Esophagus muscularis mucosa (tissue), 4 donors: Measurements from ENCODE around the gene RARRES1. TPM values are rescaled to one million over a fixed set of nuclear protein-coding genes. Genes with fewer than 3 reads are reported as not detected.

Experiments used
- DNase-seq: peaks from one replicate; pipeline ENCODE4 v3.0.0-alpha.2; 2017; ENCODE audit errors: extremely low spot score
- H3K27ac ChIP-seq, 4 donors: fragments of 200-600 bp; sonication (generic); replicated peaks in 1 of 4; 1 replicate in 3 of 4; 2 replicates in 1 of 4; pipeline ENCODE4 v1.5.1; 2016 to 2019; ENCODE audit warnings: mild to moderate bottlenecking in 1 of 4
- H3K27me3 ChIP-seq, 4 donors: fragments of 200-600 bp; sonication (generic); one replicate each; pipeline versions ENCODE4 v1.5.1 to v1.6.0; 2016 to 2019
- H3K36me3 ChIP-seq, 4 donors: fragments of 200-600 bp; sonication (generic); one replicate each; pipeline ENCODE4 v1.5.1; 2016 to 2019
- H3K4me1 ChIP-seq, 4 donors: fragments of 200-600 bp; sonication (generic); one replicate each; pipeline ENCODE4 v1.5.1; 2016 to 2019
- H3K4me3 ChIP-seq, 4 donors: fragments of 200-600 bp; sonication (generic); 1 replicate in 2 of 4; 2 replicates in 2 of 4; pipeline ENCODE4 v1.5.1; 2016 to 2019; ENCODE audit warnings: mild to moderate bottlenecking in 4 of 4, moderate library complexity in 1 of 4
- H3K9me3 ChIP-seq, 4 donors: fragments of 200-600 bp; sonication (generic); 1 replicate in 3 of 4; 2 replicates in 1 of 4; pipeline ENCODE4 v1.5.1; 2016 to 2019
- EP300 ChIP-seq: sonication (generic); formaldehyde crosslinking; IDR thresholded peaks from one replicate; pipeline ENCODE4 v1.6.1; 2017; ENCODE audit warnings: antibody characterized with exemption
- POLR2A ChIP-seq: fragments of 450-650 bp; IDR thresholded peaks from one replicate; pipeline ENCODE4 v1.6.1; 2017; ENCODE audit warnings: antibody characterized with exemption, moderate library complexity, mild to moderate bottlenecking, low read depth
- POLR2AphosphoS5 ChIP-seq, 2 donors: sonication (generic); formaldehyde crosslinking; IDR thresholded peaks; one replicate each; pipeline ENCODE4 v1.6.1; 2017; ENCODE audit warnings: antibody characterized with exemption in 2 of 2
- WGBS: methylation state at CpG from one replicate; pipeline ENCODE4 v1.1.5; 2018; 5-methylcytosine and 5-hydroxymethylcytosine counted together
- intact Hi-C: fragments of 100-400 bp; cut with DNase I; formaldehyde crosslinking; loops from one replicate; pipeline ENCODE4 v1.15.1; 2023
- total RNA-seq, 4 donors: library from RNA; depleted of rRNA; stranded (reverse); fragments of >200 nt; gene quantifications; one replicate each; pipeline versions ENCODE4 v1.1.0 to v1.2.1, GENCODE V29; 2016
- TF ChIP-seq, protein P1 (sequence below), 3 experiments: fragments of 200-600 bp in 2 of 3; fragments of 450-650 bp in 1 of 3; sonication (generic) in 2 of 3; IDR thresholded peaks; one replicate each; pipeline ENCODE4 v1.5.1; 2017 to 2019; ENCODE audit warnings: antibody characterized with exemption in 3 of 3, mild to moderate bottlenecking in 2 of 3, moderate library complexity in 1 of 3

Gene RARRES1
- total RNA-seq, 4 donors from 2014 or later, result 6.6 to 93.0 (median 29.8) TPM

GRCh38 chr3:158763421-158763820, 31.2 kb upstream of the RARRES1 start:
- 78% methylated on average over 2 of the region's 2 CpGs for WGBS
- Histone ChIP-seq H3K36me3 (peaks cover 0 to 4% (median 0%) of the 10 kb centered on the region in 4 donors), H3K4me1 (peaks cover 22 to 66% (median 52%) of the 10 kb centered on the region in 4 donors), H3K4me3 (no peak overlapping the region), H3K27me3 (no peaks in the 10 kb centered on the region), H3K9me3 (no peaks in the 10 kb centered on the region), H3K27ac (peak overlapping the region in 3 of 4 donors; percentile 25 to 49 (median 39))
- TF ChIP-seq, protein P1, sequence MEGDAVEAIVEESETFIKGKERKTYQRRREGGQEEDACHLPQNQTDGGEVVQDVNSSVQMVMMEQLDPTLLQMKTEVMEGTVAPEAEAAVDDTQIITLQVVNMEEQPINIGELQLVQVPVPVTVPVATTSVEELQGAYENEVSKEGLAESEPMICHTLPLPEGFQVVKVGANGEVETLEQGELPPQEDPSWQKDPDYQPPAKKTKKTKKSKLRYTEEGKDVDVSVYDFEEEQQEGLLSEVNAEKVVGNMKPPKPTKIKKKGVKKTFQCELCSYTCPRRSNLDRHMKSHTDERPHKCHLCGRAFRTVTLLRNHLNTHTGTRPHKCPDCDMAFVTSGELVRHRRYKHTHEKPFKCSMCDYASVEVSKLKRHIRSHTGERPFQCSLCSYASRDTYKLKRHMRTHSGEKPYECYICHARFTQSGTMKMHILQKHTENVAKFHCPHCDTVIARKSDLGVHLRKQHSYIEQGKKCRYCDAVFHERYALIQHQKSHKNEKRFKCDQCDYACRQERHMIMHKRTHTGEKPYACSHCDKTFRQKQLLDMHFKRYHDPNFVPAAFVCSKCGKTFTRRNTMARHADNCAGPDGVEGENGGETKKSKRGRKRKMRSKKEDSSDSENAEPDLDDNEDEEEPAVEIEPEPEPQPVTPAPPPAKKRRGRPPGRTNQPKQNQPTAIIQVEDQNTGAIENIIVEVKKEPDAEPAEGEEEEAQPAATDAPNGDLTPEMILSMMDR (IDR thresholded peaks at IDR 0.05), result no peak
- TF ChIP-seq POLR2AphosphoS5 (IDR thresholded peaks at IDR 0.05) (no peak), POLR2A (no peak), EP300 (no peak)
- DNase-seq, result peak; percentile 21
- intact Hi-C loops, result no loop called here

DNA sequence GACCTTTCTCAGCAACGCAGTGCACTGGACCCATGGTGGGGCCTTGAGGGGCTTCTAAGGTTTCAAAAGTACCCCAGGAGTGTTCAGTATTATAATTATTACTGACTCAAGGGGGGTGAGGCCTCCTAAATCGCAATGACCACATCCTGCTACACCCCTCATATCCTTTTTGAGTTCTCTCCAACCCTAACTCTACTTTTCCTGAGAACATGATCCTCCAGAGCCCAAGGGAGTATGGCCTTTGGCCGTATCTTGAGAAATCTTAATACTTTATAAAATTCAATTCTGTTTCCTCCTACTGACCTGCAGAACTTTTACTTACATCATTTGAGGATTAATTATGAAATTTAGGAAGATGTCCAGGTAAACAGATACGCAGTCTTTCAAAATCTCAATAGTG, 30.4 kb upstream of the RARRES1 start:
- Histone ChIP-seq H3K4me3 (no peak overlapping the region), H3K36me3 (peaks cover 0 to 4% (median 0%) of the 10 kb centered on the region in 4 donors), H3K9me3 (no peaks in the 10 kb centered on the region), H3K27ac (peak overlapping the region in 2 of 4 donors; percentile 39 to 53), H3K27me3 (no peaks in the 10 kb centered on the region), H3K4me1 (peaks cover 15 to 59% (median 45%) of the 10 kb centered on the region in 4 donors)
- DNase-seq, result no peak
- peak in 1 of 2 donors; percentile 9 for TF ChIP-seq POLR2AphosphoS5 (IDR thresholded peaks at IDR 0.05)
- TF ChIP-seq, protein P1 (IDR thresholded peaks at IDR 0.05), result no peak
- 57% methylated on average over 3 of the region's 4 CpGs for WGBS
- intact Hi-C loops, result no loop called here

DNA sequence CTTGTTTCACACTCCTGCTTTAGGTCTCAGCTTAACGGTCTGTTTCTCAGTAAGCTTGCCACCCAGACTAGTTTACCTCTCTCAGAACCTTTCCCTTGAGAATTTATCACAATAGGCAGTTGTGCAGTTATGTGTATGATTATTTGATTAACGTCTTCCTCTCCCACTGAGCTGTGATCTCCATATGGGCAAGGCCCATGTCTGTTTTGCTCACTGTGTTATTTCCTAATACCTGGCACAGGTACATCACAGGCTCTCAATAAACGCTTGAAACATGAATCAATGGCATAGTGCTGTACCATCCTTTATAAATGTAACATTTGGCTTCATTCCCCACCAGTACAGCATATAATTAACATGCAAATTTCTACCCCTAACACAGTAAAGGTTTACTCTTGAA, 29.1 kb upstream of the RARRES1 start:
- 77% methylated on average over 3 of the region's 3 CpGs for WGBS
- no peak for DNase-seq
- H3K36me3 ChIP-seq, result peaks cover 0 to 4% (median 0%) of the 10 kb centered on the region in 4 donors
- no peak overlapping the region for H3K27ac ChIP-seq
- H3K9me3 ChIP-seq, result no peaks in the 10 kb centered on the region
- H3K4me1 ChIP-seq, result peaks cover 11 to 46% (median 31%) of the 10 kb centered on the region in 4 donors
- TF ChIP-seq, protein P1 (IDR thresholded peaks at IDR 0.05), result no peak
- no peak for TF ChIP-seq POLR2AphosphoS5 (IDR thresholded peaks at IDR 0.05)
- TF ChIP-seq POLR2A, result no peak
- TF ChIP-seq EP300, result no peak
- H3K27me3 ChIP-seq, result no peaks in the 10 kb centered on the region
- H3K4me3 ChIP-seq, result no peak overlapping the region
- intact Hi-C loops, result no loop called here

- intact Hi-C loops, result no loop called here
- peaks cover 0 to 15% (median 11%) of the 10 kb centered on the region in 4 donors for H3K4me1 ChIP-seq
- no peaks in the 10 kb centered on the region for H3K27me3 ChIP-seq
- no peak for TF ChIP-seq POLR2AphosphoS5 (IDR thresholded peaks at IDR 0.05)
- no peak for TF ChIP-seq POLR2A
- TF ChIP-seq, protein P1 (IDR thresholded peaks at IDR 0.05), result no peak
- TF ChIP-seq EP300, result no peak
- H3K36me3 ChIP-seq, result peaks cover 0 to 2% (median under 1%) of the 10 kb centered on the region in 4 donors
- no peak overlapping the region for H3K4me3 ChIP-seq
- H3K27ac ChIP-seq, result no peak overlapping the region
- DNase-seq, result no peak
- no peaks in the 10 kb centered on the region for H3K9me3 ChIP-seq
- 70% methylated on average over 2 of the region's 2 CpGs for WGBS
Measured at GRCh38 chr3:158755421-158755820, 23.2 kb upstream of the RARRES1 start.

DNA sequence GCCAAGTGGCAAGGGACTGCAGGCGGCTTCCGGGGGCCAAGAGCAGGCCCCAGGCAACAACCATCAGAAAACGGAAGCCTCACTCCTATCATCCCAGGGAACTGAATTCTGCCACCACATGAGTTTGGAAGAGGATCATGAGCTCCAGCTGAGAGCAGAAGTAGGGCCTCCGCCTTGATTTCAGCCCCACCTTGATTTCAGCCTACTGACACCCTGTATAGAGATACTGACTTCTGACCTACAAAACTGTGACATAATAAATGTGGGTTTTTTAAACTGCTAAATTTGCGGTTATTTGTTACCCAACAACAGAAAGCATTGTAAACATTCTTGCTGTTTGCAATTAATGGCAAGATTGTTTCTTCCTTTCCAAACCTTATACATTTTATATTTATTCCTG, 21.6 kb upstream of the RARRES1 start:
- no peak for DNase-seq
- H3K27ac ChIP-seq, result no peak overlapping the region
- no peak overlapping the region for H3K4me3 ChIP-seq
- no peaks in the 10 kb centered on the region for H3K27me3 ChIP-seq
- WGBS, result 98% methylated on average over 5 of the region's 5 CpGs
- H3K36me3 ChIP-seq, result peaks cover 0 to 12% (median 3%) of the 10 kb centered on the region in 4 donors
- peaks cover 0 to 17% (median 6%) of the 10 kb centered on the region in 4 donors for H3K4me1 ChIP-seq
- no peaks in the 10 kb centered on the region for H3K9me3 ChIP-seq
- intact Hi-C loops, result no loop called here
- TF ChIP-seq, protein P1 (IDR thresholded peaks at IDR 0.05), result no peak
- TF ChIP-seq EP300 (no peak), POLR2AphosphoS5 (IDR thresholded peaks at IDR 0.05) (no peak), POLR2A (no peak)
